HG02763 (cell line): ENCODE measurements around the gene THBS2.
"Not testable (repeated sequence)": the region's sequence is repeated elsewhere in the genome, so short reads cannot be mapped to it uniquely, and the experiment has no call there.

ENCODE experiments used
- ATAC-seq: cut with Tn5 transposase; IDR thresholded peaks from one replicate; pipeline ENCODE4 v1.9.1; 2021; ENCODE audit warnings: mild to moderate bottlenecking, moderate library complexity; ENCODE audit not compliant: unreplicated experiment

The THBS2 gene

DNA sequence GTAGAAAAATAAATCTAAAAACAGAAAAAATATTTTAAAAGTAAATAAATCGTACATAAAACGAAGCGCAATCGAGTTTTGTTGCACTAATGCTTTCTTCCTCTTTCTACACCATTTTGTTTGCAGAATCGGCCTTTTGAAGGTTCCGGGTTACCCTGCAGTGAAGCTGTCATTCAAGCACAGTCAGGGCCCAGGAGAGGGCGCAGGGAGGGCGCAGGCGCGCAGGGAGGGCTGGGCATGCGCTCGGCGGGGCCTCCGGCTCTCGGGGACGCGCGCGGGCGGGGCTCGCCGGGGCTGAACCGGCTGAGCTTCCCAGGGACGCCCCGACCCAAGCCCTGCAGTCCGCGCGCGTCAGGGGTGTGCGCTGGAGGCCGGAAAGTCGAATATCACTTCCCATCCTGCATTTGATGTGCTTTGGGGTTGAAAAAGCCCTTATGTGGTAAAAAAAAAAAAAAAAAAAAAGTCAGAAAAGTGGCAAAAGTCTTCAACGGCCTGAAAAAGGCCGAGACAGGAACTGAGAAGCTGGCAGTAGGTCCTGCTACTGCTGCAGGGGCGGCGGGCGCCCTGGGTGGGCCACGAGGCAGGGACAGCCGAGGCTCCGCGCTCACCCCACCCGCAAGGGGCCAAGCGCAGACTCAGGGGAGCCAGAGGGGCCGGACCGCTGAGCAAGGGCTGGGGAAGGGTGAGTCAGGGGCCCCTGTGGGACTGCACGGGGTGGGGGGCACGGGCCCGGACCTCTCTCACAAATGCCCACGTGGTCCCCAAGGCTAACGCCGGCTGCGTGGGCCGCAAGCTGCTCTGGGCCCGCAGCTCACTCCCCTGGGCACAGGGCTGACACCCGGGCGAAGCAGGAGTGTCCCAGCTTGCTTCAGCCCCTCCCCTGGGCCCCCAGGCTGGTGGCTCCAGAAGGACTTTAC, 40.5 kb downstream of the THBS2 start:
- peak; percentile 99 for ATAC-seq

- ATAC-seq = no peak
These were observed 41.2 kb downstream of the THBS2 start for GRCh38 chr6:169212436-169212835.

DNA sequence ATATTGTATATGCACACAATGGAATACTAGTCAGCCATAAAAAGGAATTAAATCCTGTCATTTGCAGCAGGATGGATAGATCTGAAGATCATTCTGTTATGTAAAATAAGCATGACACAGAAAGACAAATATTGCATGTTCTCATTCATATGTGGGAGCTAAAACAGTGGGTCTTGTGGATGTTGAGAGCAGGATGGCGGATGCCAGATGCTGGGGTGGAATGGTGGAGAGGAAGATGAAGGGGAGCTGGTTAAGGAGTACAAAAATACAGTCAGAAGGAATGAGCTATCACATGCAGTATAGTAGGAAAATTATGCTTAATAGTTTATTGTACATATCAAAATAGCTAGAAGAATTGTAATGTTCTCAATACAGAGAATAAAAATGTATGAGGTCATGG, 41.8 kb downstream of the THBS2 start:
- ATAC-seq = no peak

DNA sequence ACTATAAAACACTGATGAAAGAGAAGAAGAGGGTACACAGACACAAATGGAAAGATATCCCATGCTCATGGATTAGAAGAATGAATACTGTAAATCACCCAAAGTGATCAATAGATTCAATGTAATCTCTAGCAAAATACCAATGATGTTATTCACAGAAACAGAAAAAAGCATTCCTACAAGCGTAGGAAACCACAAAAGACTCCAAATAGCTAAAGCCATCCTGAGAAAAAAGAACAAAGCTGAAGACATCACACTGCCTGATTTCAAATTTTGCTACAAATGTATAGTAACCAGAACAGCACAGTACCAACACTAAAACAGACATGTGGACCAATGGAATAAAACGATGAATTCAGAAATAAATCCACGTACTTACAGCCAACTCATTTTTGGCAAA, 43.0 kb downstream of the THBS2 start:
- ATAC-seq = no peak

- no peak for ATAC-seq
These were observed 45.6 kb downstream of the THBS2 start for GRCh38 chr6:169208011-169208410.

GRCh38 chr6:169207482-169207881, 46.2 kb downstream of the THBS2 start:
- ATAC-seq = no peak

DNA sequence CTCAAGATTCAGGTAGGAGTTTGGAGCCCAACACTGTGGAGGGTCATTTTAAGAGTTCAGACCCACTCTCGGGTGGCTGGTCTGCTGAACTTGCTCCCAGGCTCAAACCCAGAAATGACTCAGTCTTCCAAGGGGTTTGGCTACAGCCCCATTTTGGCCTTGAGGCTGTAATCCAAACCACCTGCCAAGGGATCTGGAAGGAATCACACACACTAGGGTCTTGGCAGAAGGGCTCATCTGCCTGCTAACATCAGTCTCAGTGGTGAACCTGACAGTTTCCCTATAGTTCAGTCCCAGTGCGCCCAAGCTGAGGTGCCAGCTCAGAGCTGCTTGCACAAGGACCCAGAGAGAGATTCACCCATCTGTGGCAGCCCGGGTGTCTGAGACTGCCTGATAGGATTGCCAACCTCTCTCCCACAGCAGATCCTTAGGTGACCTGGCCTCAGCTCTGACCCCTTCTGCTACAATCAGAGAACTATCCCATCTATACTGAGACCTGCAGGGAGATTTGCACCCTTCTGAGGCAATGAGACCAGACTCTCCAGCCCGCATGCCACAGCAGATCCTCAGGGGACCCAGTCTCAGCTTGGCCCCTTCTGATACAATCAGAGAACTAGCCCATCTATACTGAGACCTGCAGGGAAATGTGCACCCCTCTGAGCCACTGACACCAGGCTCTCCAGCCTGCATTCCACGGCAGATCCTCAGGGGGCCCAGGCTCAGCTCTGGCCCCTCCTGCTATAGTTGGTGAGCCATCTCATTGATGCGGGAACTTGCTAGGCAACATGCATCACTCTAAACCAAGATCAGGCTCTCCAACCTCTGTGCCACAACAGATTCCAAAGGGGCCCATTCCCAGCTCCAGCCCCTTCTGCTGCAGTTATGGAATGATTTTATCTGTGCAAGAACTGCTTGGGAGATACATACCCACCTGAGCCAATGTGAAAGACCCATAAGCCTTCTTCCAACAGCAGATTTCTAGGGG, 48.2 kb downstream of the THBS2 start:
- ATAC-seq = no peak

DNA sequence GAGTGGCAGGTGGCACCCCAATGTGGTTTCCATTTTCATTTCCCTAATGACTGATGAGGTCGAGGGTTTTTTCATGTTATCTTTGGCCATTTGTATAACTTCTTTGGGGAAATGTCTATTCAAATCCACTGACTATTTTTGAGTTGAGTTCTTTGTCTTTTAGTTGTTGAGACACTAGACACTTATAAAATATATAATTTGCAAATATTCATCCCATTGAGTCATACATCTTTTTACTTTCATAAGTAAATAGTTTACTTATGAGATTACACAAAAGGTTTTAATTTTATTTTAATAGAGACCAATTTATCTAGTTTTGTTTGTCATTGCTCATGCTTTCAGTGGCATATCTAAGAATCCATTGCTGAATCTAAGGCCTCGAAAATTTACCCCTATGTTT, 49.5 kb downstream of the THBS2 start:
- ATAC-seq = no peak

- ATAC-seq = no peak
These were observed 51.7 kb downstream of the THBS2 start for GRCh38 chr6:169201985-169202384.

- ATAC-seq = no peak
These were observed 52.6 kb downstream of the THBS2 start for GRCh38 chr6:169200893-169201514.

DNA sequence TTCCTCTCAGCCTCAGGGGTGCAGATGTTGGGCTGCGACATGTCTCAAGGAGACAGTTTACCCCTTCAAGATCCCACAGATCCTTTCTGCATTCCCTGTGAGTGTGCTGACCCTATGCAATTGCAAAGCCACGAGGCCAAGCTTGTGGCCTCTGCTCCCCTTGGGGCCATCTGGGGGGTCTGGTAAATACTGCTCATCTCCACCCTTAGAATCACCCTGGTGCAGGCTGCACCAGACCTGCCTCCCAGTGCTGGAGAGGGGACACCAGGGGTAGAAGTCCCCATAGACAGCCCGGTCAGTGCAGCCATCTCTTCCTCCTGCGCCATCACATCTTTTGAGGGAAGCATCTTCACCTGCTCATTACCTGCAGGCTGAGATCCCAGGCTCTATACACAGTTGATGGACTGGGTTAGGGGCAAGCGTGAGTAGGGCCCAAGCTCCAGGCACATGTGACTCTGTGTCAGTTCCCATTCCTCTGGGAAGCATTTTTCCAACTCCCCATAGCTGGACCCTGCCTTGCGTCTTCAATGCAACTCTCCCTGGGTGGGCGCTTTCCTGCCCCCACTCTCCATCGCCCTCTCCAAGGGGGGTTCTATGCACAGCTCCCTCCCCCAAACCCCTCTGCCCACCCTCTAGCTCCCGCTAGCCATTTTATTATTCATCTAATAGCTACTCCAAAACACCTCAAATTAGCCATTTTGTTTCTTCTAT, 53.9 kb downstream of the THBS2 start:
- no peak for ATAC-seq

GRCh38 chr6:169198885-169199284, 54.8 kb downstream of the THBS2 start:
- no peak for ATAC-seq

GRCh38 chr6:169197929-169198328, 55.7 kb downstream of the THBS2 start:
- ATAC-seq = not testable (repeated sequence)

GRCh38 chr6:169196279-169196678, 57.4 kb downstream of the THBS2 start:
- not testable (repeated sequence) for ATAC-seq

DNA sequence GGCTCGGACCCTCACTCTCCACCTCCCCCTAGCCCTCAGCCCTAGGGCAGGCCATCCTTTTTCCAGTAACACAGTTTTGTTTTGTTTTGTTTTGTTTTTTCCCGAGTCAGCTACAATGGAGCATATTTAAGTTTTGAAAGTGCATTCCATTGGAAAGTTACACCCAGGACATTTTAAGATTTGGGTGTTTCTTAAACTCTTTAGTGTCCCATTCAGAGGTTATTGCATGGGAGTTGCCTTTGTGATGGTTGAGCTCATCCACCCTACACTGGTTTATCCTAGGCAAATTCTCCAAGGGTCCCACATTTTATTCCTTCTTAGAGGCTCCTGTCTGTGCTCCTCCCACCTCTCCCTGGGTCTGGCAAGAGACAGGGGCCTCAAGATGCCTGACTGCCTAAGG, 58.9 kb downstream of the THBS2 start:
- ATAC-seq = no peak

DNA sequence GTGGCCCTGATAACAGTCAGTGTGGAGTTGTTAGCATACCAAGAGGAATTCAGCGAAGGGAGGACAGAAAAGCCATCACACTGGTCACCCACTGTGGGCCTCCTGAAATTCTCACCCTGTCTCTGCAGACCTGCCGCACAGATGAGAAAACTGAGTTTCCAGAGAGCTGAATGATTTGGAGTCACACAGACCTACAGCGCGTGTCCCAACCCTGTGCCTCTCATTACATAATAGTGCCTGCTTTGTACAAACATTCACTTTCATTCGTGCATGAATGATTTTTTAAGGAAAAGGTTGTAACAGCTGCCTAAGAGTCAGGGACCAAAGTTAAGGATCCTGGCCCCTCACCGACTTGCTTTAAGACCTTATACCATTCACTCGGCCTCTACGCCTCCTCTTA, 62.7 kb downstream of the THBS2 start:
- no peak for ATAC-seq

GRCh38 chr6:169190144-169190584, 63.5 kb downstream of the THBS2 start:
- no peak for ATAC-seq

DNA sequence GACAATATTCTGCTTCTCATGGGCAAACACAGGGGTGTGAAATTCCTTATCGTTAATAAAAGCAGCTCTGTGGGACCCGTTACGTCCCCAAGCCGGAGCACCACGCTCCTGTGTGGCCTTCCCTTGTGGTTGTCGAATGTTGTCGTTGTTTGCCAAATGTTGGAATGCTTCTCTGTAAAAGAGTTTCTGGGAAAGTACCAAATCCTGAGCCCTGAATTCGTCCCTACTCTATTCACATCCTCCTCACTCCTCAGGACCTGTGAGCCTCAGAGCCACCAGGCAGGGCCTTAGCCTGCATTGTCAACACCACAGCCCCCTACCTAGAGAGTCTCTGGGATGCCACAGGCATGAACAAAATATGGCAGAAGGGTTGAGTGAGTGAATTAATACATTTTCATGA, 64.0 kb downstream of the THBS2 start:
- no peak for ATAC-seq

DNA sequence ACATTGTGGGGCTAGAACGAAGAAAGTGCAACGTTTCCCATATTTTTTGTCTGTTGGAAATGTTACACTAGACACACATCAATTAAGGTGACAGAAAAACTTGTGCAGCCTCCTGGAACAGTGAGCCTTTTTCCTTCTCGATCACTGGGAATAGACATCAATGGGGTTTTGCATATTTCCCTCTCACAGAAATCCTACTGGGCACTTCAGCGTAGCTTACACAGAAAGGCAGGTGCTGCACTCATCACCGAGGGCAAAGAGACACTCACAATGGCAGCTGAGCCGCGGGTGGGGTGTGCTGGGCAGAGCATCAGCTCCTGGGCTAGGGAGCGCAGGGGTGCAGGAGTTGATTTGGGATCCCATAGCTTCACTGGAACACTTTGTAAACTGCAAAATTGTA, 64.5 kb downstream of the THBS2 start:
- ATAC-seq = no peak

DNA sequence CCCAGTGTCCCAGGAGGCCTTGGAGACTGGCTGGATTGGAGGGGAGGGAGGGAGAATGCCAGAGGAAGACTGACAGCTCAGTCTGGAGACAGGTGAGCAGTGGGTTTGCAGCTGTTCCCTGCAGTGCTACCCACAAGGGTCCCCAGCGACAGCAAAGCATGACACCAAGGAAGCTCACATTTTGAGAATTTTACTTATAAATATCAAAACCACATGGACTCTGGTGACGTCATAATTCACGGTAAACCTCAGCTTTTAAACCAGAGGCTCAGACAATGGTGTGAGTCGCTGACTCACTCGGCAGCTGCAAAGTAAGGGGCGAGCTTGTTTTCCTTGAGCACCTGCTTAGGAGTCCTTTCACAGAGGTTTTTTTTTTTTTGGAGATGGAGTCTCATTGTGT, 65.2 kb downstream of the THBS2 start:
- no peak for ATAC-seq
